Measurements from ENCODE around the gene PDCD2.

DNA sequence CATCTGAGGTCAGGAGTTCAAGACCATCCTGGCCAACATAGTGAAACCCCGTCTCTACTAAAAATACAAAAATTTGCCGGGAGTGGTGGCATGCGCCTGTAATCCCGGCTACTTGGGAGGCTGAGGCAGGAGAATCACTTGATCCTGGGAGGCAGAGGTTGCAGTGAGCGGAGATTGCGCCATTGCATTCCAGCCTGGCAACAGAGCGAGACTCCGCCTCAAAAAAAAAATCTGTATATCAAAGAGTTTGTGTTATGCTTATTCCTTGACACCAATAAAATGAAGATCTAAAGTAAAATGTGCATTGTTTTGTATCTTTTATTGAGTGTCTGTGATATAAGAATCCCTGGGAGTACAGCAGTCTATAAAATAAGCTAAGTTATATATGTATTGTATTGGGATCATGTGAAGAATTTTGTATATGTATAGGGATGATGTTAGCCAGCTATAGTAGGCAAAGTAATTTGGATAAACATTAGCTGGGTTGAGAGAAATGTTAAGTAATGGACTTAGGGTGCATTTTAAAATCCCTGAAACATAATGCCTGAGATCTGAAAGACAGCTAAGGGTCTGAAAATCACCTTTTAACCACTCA, 19.4 kb downstream of the PDCD2 start:
- TF ChIP-seq ZNF10 (tag by site-specific recombination; IDR thresholded peaks at IDR 0.05) (no peak), ZNF707 (tag by site-specific recombination; IDR thresholded peaks at IDR 0.05) (no peak), ZFP3 (tag by site-specific recombination; IDR thresholded peaks at IDR 0.05; ENCODE audit: low read depth) (no peak), CTCF (tag by site-specific recombination; IDR thresholded peaks at IDR 0.05) (no peak), ZNF211 (tag by site-specific recombination; IDR thresholded peaks at IDR 0.05; ENCODE audit: low read depth) (no peak), MEIS1 (CRISPR knock-in tag; IDR thresholded peaks at IDR 0.05; ENCODE audit: borderline replicate concordance) (no peak), ZNF530 (tag by site-specific recombination; IDR thresholded peaks at IDR 0.05; ENCODE audit: low read depth) (no peak), AEBP2 (tag by site-specific recombination; IDR thresholded peaks at IDR 0.05; ENCODE audit: borderline replicate concordance) (no peak), ZFP41 (tag by site-specific recombination; IDR thresholded peaks at IDR 0.05; ENCODE audit: borderline replicate concordance) (no peak), ZBTB1 (tag by site-specific recombination; IDR thresholded peaks at IDR 0.05) (no peak), ZEB2 (tag by site-specific recombination; IDR thresholded peaks at IDR 0.05) (no peak)
